Ishikawa (cell line): ENCODE results near the gene RAB1B.

Experiments used
- CREB1 ChIP-seq: IDR thresholded peaks from 2 replicates; pipeline ENCODE4 v1.6.1; 2012; ENCODE audit warnings: low read depth
- EP300 ChIP-seq: IDR thresholded peaks from 2 replicates; pipeline ENCODE4 v1.6.1; 2012; ENCODE audit warnings: borderline replicate concordance
- REST ChIP-seq: IDR thresholded peaks from 2 replicates; pipeline ENCODE4 v1.6.1; 2012; ENCODE audit warnings: low read depth, mild to moderate bottlenecking
- TAF1 ChIP-seq: IDR thresholded peaks from 2 replicates; pipeline ENCODE4 v1.6.1; 2012; ENCODE audit warnings: low read depth, mild to moderate bottlenecking

GRCh38 chr11:66239998-66240780 is 28.2 kb upstream of the RAB1B start:
- TF ChIP-seq CREB1: no peak
- no peak for TF ChIP-seq TAF1
- TF ChIP-seq REST: no peak
- no peak for TF ChIP-seq EP300
